PC-3 (cell line): ENCODE data around the gene PALD1. TPM values are rescaled to one million over a fixed set of nuclear protein-coding genes. Genes with fewer than 3 reads are reported as not detected.

ENCODE experiments used
- ATAC-seq: fragments of 200-7000 bp; cut with Tn5 transposase; 2 replicates; pipeline ENCODE4 v1.9.1; 2020; ENCODE audit warnings: mild to moderate bottlenecking, moderate library complexity
- BruUV-seq: library from RNA; stranded (reverse); fragments of 400-500 nt; replicated peaks from 2 replicates; lab custom pipeline; 2021; lab: Mats Ljungman, UMichigan
- CTCF ChIA-PET: fragments of 300-600 bp; sonication (Branson Sonifier 250); formaldehyde crosslinking; loops from one replicate; lab custom pipeline; 2022; ENCODE audit warnings: antibody characterized with exemption; lab: Charles Lee
- POLR2A ChIA-PET: fragments of 300-600 bp; sonication (Branson Sonifier 250); formaldehyde crosslinking; loops from one replicate; lab custom pipeline; 2022; ENCODE audit warnings: antibody characterized with exemption; ENCODE audit not compliant: unreplicated experiment; lab: Charles Lee
- DNase-seq: peaks from one replicate; pipeline ENCODE4 v3.0.0-alpha.2; 2015
- H2AFZ ChIP-seq: fragments of 300-600 bp; sonication (generic); 2 replicates; pipeline ENCODE4 v1.6.0; 2016; ENCODE audit warnings: antibody characterized with exemption, low read length
- H3F3A ChIP-seq: fragments of 300-600 bp; sonication (generic); one replicate; pipeline ENCODE4 v1.6.0; 2017; ENCODE audit warnings: antibody characterized with exemption, low read length, control low read depth, mild to moderate bottlenecking; ENCODE audit not compliant: unreplicated experiment
- H3K27ac ChIP-seq: fragments of 300-600 bp; sonication (generic); 2 replicates; pipeline ENCODE4 v1.5.1; 2016; ENCODE audit warnings: mild to moderate bottlenecking, low read length
- H3K27me3 ChIP-seq: fragments of 300-600 bp; sonication (generic); 2 replicates; pipeline ENCODE4 v1.6.1; 2016; ENCODE audit warnings: low read length, mixed read lengths
- H3K36me3 ChIP-seq: fragments of 300-600 bp; sonication (generic); 2 replicates; pipeline ENCODE4 v1.6.1; 2016; ENCODE audit warnings: low read depth, mixed run types, low read length, mixed read lengths
- H3K4me1 ChIP-seq: fragments of 300-600 bp; sonication (generic); 2 replicates; pipeline ENCODE4 v1.5.1; 2016; ENCODE audit warnings: low read length; ENCODE audit not compliant: insufficient read depth
- H3K4me2 ChIP-seq: fragments of 300-600 bp; sonication (generic); 2 replicates; pipeline ENCODE4 v1.6.0; 2016; ENCODE audit warnings: low read length
- H3K4me3 ChIP-seq: fragments of 300-600 bp; sonication (generic); 2 replicates; pipeline ENCODE4 v1.5.1; 2016; ENCODE audit warnings: mild to moderate bottlenecking, low read length, mixed read lengths
- H3K79me2 ChIP-seq: fragments of 300-600 bp; sonication (generic); 2 replicates; pipeline ENCODE4 v1.6.1; 2017; ENCODE audit warnings: low read length, mixed read lengths
- H3K9ac ChIP-seq: fragments of 300-600 bp; sonication (generic); 2 replicates; pipeline ENCODE4 v1.6.0; 2016; ENCODE audit warnings: mild to moderate bottlenecking, low read length
- H3K9me2 ChIP-seq: fragments of 300-600 bp; sonication (generic); replicated peaks from 2 replicates; pipeline ENCODE4 v1.6.1; 2016; ENCODE audit warnings: mixed run types, low read length, mixed read lengths
- H3K9me3 ChIP-seq: fragments of 300-600 bp; sonication (generic); 2 replicates; pipeline ENCODE4 v1.6.1; 2016; ENCODE audit warnings: low read length, mixed read lengths
- H4K20me1 ChIP-seq: fragments of 300-600 bp; sonication (generic); 2 replicates; pipeline ENCODE4 v1.6.1; 2016; ENCODE audit warnings: low read length, mixed read lengths
- EZH2 ChIP-seq: fragments of 300-600 bp; sonication (generic); IDR thresholded peaks from one replicate; pipeline ENCODE4 v1.6.1; 2017; ENCODE audit warnings: antibody characterized with exemption, mild to moderate bottlenecking, low read length; ENCODE audit not compliant: unreplicated experiment
- EZH2phosphoT487 ChIP-seq: fragments of 300-600 bp; sonication (generic); IDR thresholded peaks from 2 replicates; pipeline ENCODE4 v1.6.1; 2018; ENCODE audit warnings: mild to moderate bottlenecking, antibody characterized with exemption, low read length, borderline replicate concordance
- intact Hi-C: fragments of 100-400 bp; cut with micrococcal nuclease; formaldehyde crosslinking; loops from 2 replicates; pipeline ENCODE4 v1.9.0; 2023
- total RNA-seq: library from RNA; depleted of rRNA; stranded (reverse); fragments of >200 nt; gene quantifications from 2 replicates; pipeline ENCODE4 v1.2.3, GENCODE V29; 2014
- TF ChIP-seq, protein P1 (sequence below): fragments of 300-600 bp; sonication (generic); conservative IDR thresholded peaks from 2 replicates; pipeline ENCODE4 v1.5.1; 2017; ENCODE audit warnings: antibody characterized with exemption, low read depth, mild to moderate bottlenecking, low read length

The PALD1 gene
- total RNA-seq, 1 experiment from 2014 or later, result 0.80 TPM

DNA sequence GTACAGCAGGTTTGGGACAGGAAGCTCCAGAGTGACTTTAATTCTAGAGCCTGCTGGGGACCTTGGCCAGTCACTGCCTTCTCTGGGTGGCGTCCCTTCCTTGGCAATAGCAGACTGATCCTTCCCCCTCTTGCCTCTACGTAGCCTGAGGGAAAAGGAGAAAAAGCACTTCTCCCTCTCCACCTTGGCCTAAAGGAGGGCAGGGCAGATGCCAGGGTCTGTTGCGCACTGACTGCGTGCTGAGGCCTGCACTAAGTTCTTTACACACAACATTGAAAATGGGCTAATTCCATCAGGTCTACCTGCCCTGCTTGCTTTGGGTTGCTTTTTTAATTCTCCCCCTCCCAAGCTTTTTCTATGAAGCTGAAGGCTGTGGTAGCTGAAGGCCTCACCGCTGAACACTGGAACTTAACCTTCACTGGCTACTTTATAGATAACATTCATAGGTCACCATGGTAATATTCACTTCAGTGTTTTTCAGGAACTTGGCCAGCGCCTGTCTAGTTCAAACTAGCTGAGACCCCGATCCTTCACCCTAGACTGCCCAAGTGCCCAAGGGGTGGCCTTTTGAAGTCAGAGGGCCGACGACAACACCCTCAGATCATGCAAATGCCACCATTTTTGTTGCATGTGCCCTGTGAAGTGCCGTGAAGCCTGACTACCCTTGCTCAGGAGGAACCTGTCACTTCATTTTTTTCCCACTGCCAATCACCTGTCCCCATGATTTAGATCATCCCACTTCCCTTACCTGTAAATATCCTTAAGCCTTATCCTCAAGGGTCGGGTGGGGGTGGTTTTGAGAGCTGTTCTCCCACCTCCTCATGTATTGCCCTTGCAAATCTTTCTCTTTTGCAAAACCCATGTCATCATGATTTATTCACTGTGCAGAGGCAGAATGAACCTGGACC lies 95.3 kb downstream of the PALD1 start:
- Histone ChIP-seq H3K9ac (no peak overlapping the region), H3F3A (peaks cover 5% of the 10 kb centered on the region), H3K27ac (no peak overlapping the region), H3K36me3 (no peaks in the 10 kb centered on the region), H3K9me3 (no peaks in the 10 kb centered on the region), H3K4me1 (peaks cover 33% of the 10 kb centered on the region), H4K20me1 (no peaks in the 10 kb centered on the region), H3K79me2 (no peaks in the 10 kb centered on the region), H3K4me2 (no peak overlapping the region), H3K4me3 (no peak overlapping the region), H2AFZ (no peak overlapping the region), H3K9me2 (no peaks in the 10 kb centered on the region), H3K27me3 (no peaks in the 10 kb centered on the region)
- ChIA-PET POLR2A (no interaction called here), CTCF (no interaction called here)
- TF ChIP-seq EZH2phosphoT487 (no peak), EZH2 (no peak)
- TF ChIP-seq, protein P1, sequence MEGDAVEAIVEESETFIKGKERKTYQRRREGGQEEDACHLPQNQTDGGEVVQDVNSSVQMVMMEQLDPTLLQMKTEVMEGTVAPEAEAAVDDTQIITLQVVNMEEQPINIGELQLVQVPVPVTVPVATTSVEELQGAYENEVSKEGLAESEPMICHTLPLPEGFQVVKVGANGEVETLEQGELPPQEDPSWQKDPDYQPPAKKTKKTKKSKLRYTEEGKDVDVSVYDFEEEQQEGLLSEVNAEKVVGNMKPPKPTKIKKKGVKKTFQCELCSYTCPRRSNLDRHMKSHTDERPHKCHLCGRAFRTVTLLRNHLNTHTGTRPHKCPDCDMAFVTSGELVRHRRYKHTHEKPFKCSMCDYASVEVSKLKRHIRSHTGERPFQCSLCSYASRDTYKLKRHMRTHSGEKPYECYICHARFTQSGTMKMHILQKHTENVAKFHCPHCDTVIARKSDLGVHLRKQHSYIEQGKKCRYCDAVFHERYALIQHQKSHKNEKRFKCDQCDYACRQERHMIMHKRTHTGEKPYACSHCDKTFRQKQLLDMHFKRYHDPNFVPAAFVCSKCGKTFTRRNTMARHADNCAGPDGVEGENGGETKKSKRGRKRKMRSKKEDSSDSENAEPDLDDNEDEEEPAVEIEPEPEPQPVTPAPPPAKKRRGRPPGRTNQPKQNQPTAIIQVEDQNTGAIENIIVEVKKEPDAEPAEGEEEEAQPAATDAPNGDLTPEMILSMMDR, result no peak
- no peak for ATAC-seq
- no peak for DNase-seq
- intact Hi-C loops, result no loop called here
- no TSS peak for BruUV-seq

DNA sequence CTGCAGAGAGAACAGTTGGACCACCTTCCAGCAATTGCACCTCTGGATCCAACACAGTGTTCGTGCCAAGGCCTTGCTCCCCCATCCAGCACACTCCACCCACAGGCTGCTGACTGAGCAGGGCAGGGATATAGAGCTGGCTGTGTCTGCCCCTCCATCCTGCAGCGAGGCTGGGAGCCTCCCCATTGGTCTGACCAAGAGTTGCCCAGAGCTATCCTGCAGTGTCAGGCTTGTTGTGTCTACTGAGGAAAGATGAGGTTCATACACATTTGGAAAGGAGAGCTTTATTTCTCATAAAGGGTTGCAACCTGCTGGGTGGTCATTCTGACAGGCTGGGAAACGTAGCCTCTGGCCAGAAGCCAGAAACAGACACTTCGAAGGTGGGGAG lies 96.9 kb downstream of the PALD1 start:
- intact Hi-C loops, result loop anchor here (5.0 kb wide), 1 partner anchor 82 kb away; no protein-coding TSS in a partner anchor
- no peak overlapping the region for H2AFZ ChIP-seq
- no peaks in the 10 kb centered on the region for H3K9me2 ChIP-seq
- peaks cover 5% of the 10 kb centered on the region for H3F3A ChIP-seq
- no peaks in the 10 kb centered on the region for H3K36me3 ChIP-seq
- H3K79me2 ChIP-seq, result no peaks in the 10 kb centered on the region
- H3K9ac ChIP-seq, result no peak overlapping the region
- H3K27ac ChIP-seq, result no peak overlapping the region
- no peaks in the 10 kb centered on the region for H3K27me3 ChIP-seq
- TF ChIP-seq, protein P1, result no peak
- TF ChIP-seq EZH2phosphoT487 (no peak), EZH2 (no peak)
- DNase-seq (no peak), ATAC-seq (no peak)
- H3K4me2 ChIP-seq, result no peak overlapping the region
- BruUV-seq, result no TSS peak
- peaks cover 47% of the 10 kb centered on the region for H3K4me1 ChIP-seq
- POLR2A ChIA-PET, result interaction anchor here (0.6 kb wide), 1 partner anchor 120 kb away, joined by 3 read pairs; no protein-coding TSS in a partner anchor
- H4K20me1 ChIP-seq, result no peaks in the 10 kb centered on the region
- H3K9me3 ChIP-seq, result no peaks in the 10 kb centered on the region
- CTCF ChIA-PET, result interaction anchor here (0.7 to 1.0 kb wide), 3 partner anchors 17 to 183 kb away, joined by 3 to 7 read pairs (median 4); no protein-coding TSS in a partner anchor
- H3K4me3 ChIP-seq, result no peak overlapping the region
